ENCODE data around the gene TAL2. TPM values are rescaled to one million over a fixed set of nuclear protein-coding genes. Genes with fewer than 3 reads are reported as not detected.

The TAL2 gene
- total RNA-seq, 1 experiment from 2014 or later: not detected

DNA sequence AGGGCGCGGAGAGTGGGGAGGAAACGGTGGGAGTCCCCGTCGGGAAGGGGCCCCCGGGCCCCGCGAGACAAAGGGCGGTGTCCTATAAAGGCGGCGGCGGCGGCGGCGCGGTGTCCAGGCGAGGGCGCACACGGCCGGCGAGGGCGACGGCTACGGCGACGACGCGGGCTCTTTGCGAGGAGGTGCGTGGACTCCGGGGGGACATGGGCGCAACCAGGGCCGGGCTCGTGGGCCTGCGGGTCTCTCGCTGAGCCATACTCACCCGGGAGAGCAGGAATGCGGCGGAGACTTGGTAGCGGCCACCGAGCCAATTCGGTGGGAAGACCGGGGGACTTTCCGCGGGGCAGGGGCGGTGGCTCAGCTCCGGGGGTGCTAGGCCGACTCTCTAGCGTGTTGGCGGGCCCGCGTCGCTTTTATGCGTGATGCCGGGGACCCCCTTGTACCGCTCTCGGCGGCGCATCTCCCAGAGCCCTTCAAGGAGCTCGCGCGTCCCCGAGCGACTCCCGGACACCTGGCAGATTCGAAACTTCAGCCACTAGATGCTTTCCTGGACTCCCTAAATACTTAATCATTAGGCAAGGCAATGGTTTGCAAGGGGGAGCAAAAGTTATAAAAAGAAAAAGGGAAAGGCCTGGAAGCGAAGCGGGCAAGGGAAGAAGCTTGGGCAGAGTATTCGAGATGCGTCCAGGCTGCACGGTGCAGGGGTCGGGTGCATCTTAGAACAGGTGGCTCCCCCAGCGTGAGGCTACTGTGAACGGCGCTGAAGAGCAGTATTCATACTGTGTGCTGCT is 5.9 kb upstream of the TAL2 start:
- Mint-ChIP-seq H3K27ac (ENCODE audit: low read depth, unreplicated experiment) (no peak overlapping the region), H3K4me3 (ENCODE audit: unreplicated experiment) (peak overlapping the region; percentile 71), H3K27me3 (ENCODE audit: insufficient read depth, unreplicated experiment) (no peaks in the 10 kb centered on the region), H3K36me3 (ENCODE audit: insufficient read depth, unreplicated experiment) (no peaks in the 10 kb centered on the region), H3K4me1 (ENCODE audit: insufficient read depth, unreplicated experiment) (peaks cover 8% of the 10 kb centered on the region), H3K9me3 (ENCODE audit: unreplicated experiment) (no peaks in the 10 kb centered on the region)
- no TSS peak for BruUV-seq (replicated peaks)
- DNase-seq (ENCODE audit: unreplicated experiment): peak; percentile 33
- intact Hi-C loops (cut with micrococcal nuclease): no loop called here
- ChIA-PET POLR2A (no interaction called here), CTCF (interaction anchor here (0.6 to 1.9 kb wide), 4 partner anchors 11 to 39 kb away, joined by 3 to 6 read pairs (median 4); no protein-coding TSS in a partner anchor)
- TF ChIP-seq, protein P1, sequence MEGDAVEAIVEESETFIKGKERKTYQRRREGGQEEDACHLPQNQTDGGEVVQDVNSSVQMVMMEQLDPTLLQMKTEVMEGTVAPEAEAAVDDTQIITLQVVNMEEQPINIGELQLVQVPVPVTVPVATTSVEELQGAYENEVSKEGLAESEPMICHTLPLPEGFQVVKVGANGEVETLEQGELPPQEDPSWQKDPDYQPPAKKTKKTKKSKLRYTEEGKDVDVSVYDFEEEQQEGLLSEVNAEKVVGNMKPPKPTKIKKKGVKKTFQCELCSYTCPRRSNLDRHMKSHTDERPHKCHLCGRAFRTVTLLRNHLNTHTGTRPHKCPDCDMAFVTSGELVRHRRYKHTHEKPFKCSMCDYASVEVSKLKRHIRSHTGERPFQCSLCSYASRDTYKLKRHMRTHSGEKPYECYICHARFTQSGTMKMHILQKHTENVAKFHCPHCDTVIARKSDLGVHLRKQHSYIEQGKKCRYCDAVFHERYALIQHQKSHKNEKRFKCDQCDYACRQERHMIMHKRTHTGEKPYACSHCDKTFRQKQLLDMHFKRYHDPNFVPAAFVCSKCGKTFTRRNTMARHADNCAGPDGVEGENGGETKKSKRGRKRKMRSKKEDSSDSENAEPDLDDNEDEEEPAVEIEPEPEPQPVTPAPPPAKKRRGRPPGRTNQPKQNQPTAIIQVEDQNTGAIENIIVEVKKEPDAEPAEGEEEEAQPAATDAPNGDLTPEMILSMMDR (IDR thresholded peaks at IDR 0.05; ENCODE audit: unreplicated experiment): no peak

DNA sequence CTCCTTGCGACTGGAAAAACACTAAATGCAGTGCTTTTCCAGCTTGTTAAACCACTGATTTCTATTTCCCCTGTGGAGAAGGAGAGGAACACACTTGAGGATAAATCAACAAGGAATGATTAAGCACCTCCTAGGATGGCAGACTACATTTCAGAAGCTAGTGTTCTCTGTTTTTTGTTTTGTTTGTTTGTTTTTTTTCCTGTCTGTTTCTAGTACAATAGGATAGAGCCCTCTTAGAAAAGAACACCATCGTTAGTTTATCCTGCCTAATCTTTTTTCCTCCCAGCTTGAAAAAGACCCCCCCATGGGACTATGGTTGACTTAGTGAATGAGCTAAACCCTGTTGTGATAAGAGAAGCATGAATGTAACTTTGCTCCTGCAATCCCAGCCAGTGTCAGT is 3.9 kb upstream of the TAL2 start:
- Mint-ChIP-seq H3K36me3 (ENCODE audit: insufficient read depth, unreplicated experiment) (no peaks in the 10 kb centered on the region), H3K4me1 (ENCODE audit: insufficient read depth, unreplicated experiment) (peaks cover 8% of the 10 kb centered on the region), H3K27me3 (ENCODE audit: insufficient read depth, unreplicated experiment) (no peaks in the 10 kb centered on the region), H3K9me3 (ENCODE audit: unreplicated experiment) (no peaks in the 10 kb centered on the region), H3K4me3 (ENCODE audit: unreplicated experiment) (no peak overlapping the region), H3K27ac (ENCODE audit: low read depth, unreplicated experiment) (no peak overlapping the region)
- intact Hi-C loops (cut with micrococcal nuclease): no loop called here
- CTCF ChIA-PET: interaction anchor here (1.2 to 1.9 kb wide), 2 partner anchors 22 to 60 kb away, joined by 5 to 6 read pairs; no protein-coding TSS in a partner anchor
- TF ChIP-seq, protein P1 (IDR thresholded peaks at IDR 0.05; ENCODE audit: unreplicated experiment): no peak
- no TSS peak for BruUV-seq (replicated peaks)
- DNase-seq (ENCODE audit: unreplicated experiment): no peak
- POLR2A ChIA-PET: interaction anchor here (1.1 kb wide), 1 partner anchor 11 kb away, joined by 3 read pairs; no protein-coding TSS in a partner anchor

DNA sequence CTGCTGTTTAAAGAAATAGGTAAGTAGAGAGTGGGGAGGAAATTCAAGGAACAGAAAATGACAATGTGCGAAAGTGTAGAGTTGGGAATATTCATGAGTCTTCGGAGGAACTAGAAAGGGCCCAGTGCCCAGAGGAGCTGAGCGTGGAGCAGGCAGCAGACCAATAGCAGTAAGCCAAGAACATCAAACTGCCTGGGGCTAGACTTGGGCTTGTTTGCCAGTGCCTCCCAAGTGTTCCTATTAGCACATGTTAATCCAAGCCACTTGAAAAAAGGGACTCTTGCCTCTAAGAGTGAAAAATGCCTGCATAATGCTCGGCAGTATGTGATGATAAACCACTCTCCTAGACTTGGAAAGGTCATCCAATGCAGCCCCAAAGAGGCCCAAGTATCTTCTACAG is 1.2 kb upstream of the TAL2 start:
- no peak for DNase-seq (ENCODE audit: unreplicated experiment)
- BruUV-seq (replicated peaks): no TSS peak
- no peaks in the 10 kb centered on the region for H3K27me3 Mint-ChIP-seq (ENCODE audit: insufficient read depth, unreplicated experiment)
- no peak overlapping the region for H3K4me3 Mint-ChIP-seq (ENCODE audit: unreplicated experiment)
- no peaks in the 10 kb centered on the region for H3K36me3 Mint-ChIP-seq (ENCODE audit: insufficient read depth, unreplicated experiment)
- TF ChIP-seq, protein P1 (IDR thresholded peaks at IDR 0.05; ENCODE audit: unreplicated experiment): no peak
- no peak overlapping the region for H3K27ac Mint-ChIP-seq (ENCODE audit: low read depth, unreplicated experiment)
- intact Hi-C loops (cut with micrococcal nuclease): no loop called here
- ChIA-PET POLR2A (no interaction called here), CTCF (no interaction called here)
- no peaks in the 10 kb centered on the region for H3K9me3 Mint-ChIP-seq (ENCODE audit: unreplicated experiment)
- peaks cover 8% of the 10 kb centered on the region for H3K4me1 Mint-ChIP-seq (ENCODE audit: insufficient read depth, unreplicated experiment)

DNA sequence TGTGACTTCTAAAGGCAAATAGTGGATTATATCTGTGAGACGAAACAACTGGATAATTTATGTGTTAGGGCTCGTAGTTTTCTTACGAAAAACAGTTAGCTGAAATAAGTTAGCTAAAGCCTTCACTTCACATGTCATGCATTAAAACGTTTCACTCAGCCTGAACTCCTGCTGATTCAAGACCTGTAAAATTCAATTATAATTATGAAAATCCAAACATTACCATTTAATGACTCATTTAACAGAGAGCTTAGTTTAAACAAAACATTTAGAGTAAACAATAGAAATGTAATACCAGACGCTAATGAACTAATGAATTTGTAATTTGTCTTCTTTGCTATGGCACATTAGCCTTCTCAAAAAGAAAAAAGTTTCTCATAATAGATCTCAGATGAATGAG is 1.7 kb downstream of the TAL2 start:
- Mint-ChIP-seq H3K27ac (ENCODE audit: low read depth, unreplicated experiment) (no peak overlapping the region), H3K9me3 (ENCODE audit: unreplicated experiment) (no peaks in the 10 kb centered on the region), H3K36me3 (ENCODE audit: insufficient read depth, unreplicated experiment) (no peaks in the 10 kb centered on the region), H3K4me3 (ENCODE audit: unreplicated experiment) (no peak overlapping the region), H3K4me1 (ENCODE audit: insufficient read depth, unreplicated experiment) (no peaks in the 10 kb centered on the region), H3K27me3 (ENCODE audit: insufficient read depth, unreplicated experiment) (peaks cover 13% of the 10 kb centered on the region)
- TF ChIP-seq, protein P1 (IDR thresholded peaks at IDR 0.05; ENCODE audit: unreplicated experiment): no peak
- ChIA-PET CTCF (interaction anchor here (0.7 kb wide), 2 partner anchors 900 to 1492 kb away, joined by 3 read pairs; no protein-coding TSS in a partner anchor), POLR2A (no interaction called here)
- intact Hi-C loops (cut with micrococcal nuclease): no loop called here
- DNase-seq (ENCODE audit: unreplicated experiment): no peak
- no TSS peak for BruUV-seq (replicated peaks)
